ENCODE measurements around the gene THSD4. TPM values are rescaled to one million over a fixed set of nuclear protein-coding genes. Genes with fewer than 3 reads are reported as not detected.
"Not testable (repeated sequence)": the region's sequence is repeated elsewhere in the genome, so short reads cannot be mapped to it uniquely, and the experiment has no call there.

Gene THSD4
- total RNA-seq, 2 experiments from 2014 or later: not detected

GRCh38 chr15:71167445-71168165 lies 52.3 kb downstream of the THSD4 start:
- no peak for ATAC-seq
- DNase-seq: no peak
- Mint-ChIP-seq H3K27me3 (ENCODE audit: low read depth) (peaks cover under 1% of the 10 kb centered on the region), H3K9me3 (ENCODE audit: insufficient read depth) (peaks cover 17% of the 10 kb centered on the region), H3K36me3 (ENCODE audit: low read depth) (no peaks in the 10 kb centered on the region), H3K4me3 (no peak overlapping the region), H3K4me1 (ENCODE audit: low read depth) (no peaks in the 10 kb centered on the region), H3K27ac (no peak overlapping the region)
- ChIA-PET POLR2A (no interaction called here), CTCF (no interaction called here)

- Mint-ChIP-seq H3K9me3 (ENCODE audit: insufficient read depth) (peaks cover 14% of the 10 kb centered on the region), H3K4me1 (ENCODE audit: low read depth) (no peaks in the 10 kb centered on the region), H3K27me3 (ENCODE audit: low read depth) (no peaks in the 10 kb centered on the region), H3K4me3 (no peak overlapping the region), H3K36me3 (ENCODE audit: low read depth) (no peaks in the 10 kb centered on the region), H3K27ac (no peak overlapping the region)
- POLR2A ChIA-PET: no interaction called here
- ATAC-seq: no peak
- no peak for DNase-seq
- CTCF ChIA-PET: no interaction called here
Observed at GRCh38 chr15:71168166-71168834, 53.0 kb downstream of the THSD4 start.

- no peak for ATAC-seq
- ChIA-PET POLR2A (no interaction called here), CTCF (no interaction called here)
- Mint-ChIP-seq H3K4me1 (ENCODE audit: low read depth) (no peaks in the 10 kb centered on the region), H3K36me3 (ENCODE audit: low read depth) (no peaks in the 10 kb centered on the region), H3K27me3 (ENCODE audit: low read depth) (no peaks in the 10 kb centered on the region), H3K9me3 (ENCODE audit: insufficient read depth) (peaks cover 20% of the 10 kb centered on the region), H3K4me3 (no peak overlapping the region), H3K27ac (no peak overlapping the region)
- no peak for DNase-seq
Observed at GRCh38 chr15:71170163-71170562, 54.9 kb downstream of the THSD4 start.

GRCh38 chr15:71171195-71171594 lies 55.9 kb downstream of the THSD4 start:
- no peaks in the 10 kb centered on the region for H3K4me1 Mint-ChIP-seq (ENCODE audit: low read depth)
- no peaks in the 10 kb centered on the region for H3K27me3 Mint-ChIP-seq (ENCODE audit: low read depth)
- CTCF ChIA-PET: no interaction called here
- DNase-seq: no peak
- H3K36me3 Mint-ChIP-seq (ENCODE audit: low read depth): no peaks in the 10 kb centered on the region
- H3K4me3 Mint-ChIP-seq: no peak overlapping the region
- peaks cover 20% of the 10 kb centered on the region for H3K9me3 Mint-ChIP-seq (ENCODE audit: insufficient read depth)
- ATAC-seq: no peak
- no peak overlapping the region for H3K27ac Mint-ChIP-seq
- POLR2A ChIA-PET: no interaction called here

- H3K36me3 Mint-ChIP-seq (ENCODE audit: low read depth); CTCF ChIA-PET; H3K27ac Mint-ChIP-seq; H3K4me1 Mint-ChIP-seq (ENCODE audit: low read depth); H3K4me3 Mint-ChIP-seq; POLR2A ChIA-PET; ATAC-seq; H3K27me3 Mint-ChIP-seq (ENCODE audit: low read depth); DNase-seq: not testable (repeated sequence)
- H3K9me3 Mint-ChIP-seq (ENCODE audit: insufficient read depth): peaks cover 20% of the 10 kb centered on the region
Observed at GRCh38 chr15:71174360-71174759, 59.1 kb downstream of the THSD4 start.

- no peaks in the 10 kb centered on the region for H3K4me1 Mint-ChIP-seq (ENCODE audit: low read depth)
- ATAC-seq (no peak), DNase-seq (no peak)
- ChIA-PET CTCF (no interaction called here), POLR2A (no interaction called here)
- no peak overlapping the region for H3K4me3 Mint-ChIP-seq
- H3K36me3 Mint-ChIP-seq (ENCODE audit: low read depth): no peaks in the 10 kb centered on the region
- H3K27ac Mint-ChIP-seq: no peak overlapping the region
- no peaks in the 10 kb centered on the region for H3K27me3 Mint-ChIP-seq (ENCODE audit: low read depth)
- H3K9me3 Mint-ChIP-seq (ENCODE audit: insufficient read depth): no peaks in the 10 kb centered on the region
Observed at GRCh38 chr15:71180986-71181853, 65.9 kb downstream of the THSD4 start.

- DNase-seq (no peak), ATAC-seq (no peak)
- Mint-ChIP-seq H3K9me3 (ENCODE audit: insufficient read depth) (no peaks in the 10 kb centered on the region), H3K27me3 (ENCODE audit: low read depth) (no peaks in the 10 kb centered on the region), H3K36me3 (ENCODE audit: low read depth) (no peaks in the 10 kb centered on the region), H3K27ac (no peak overlapping the region), H3K4me1 (ENCODE audit: low read depth) (no peaks in the 10 kb centered on the region), H3K4me3 (no peak overlapping the region)
- POLR2A ChIA-PET: no interaction called here
- CTCF ChIA-PET: no interaction called here
Observed at GRCh38 chr15:71182522-71182921, 67.3 kb downstream of the THSD4 start.

GRCh38 chr15:71183063-71183462 lies 67.8 kb downstream of the THSD4 start:
- H3K4me1 Mint-ChIP-seq (ENCODE audit: low read depth): no peaks in the 10 kb centered on the region
- no peaks in the 10 kb centered on the region for H3K9me3 Mint-ChIP-seq (ENCODE audit: insufficient read depth)
- no peak overlapping the region for H3K4me3 Mint-ChIP-seq
- DNase-seq (no peak), ATAC-seq (no peak)
- POLR2A ChIA-PET: no interaction called here
- no peak overlapping the region for H3K27ac Mint-ChIP-seq
- no peaks in the 10 kb centered on the region for H3K36me3 Mint-ChIP-seq (ENCODE audit: low read depth)
- no peaks in the 10 kb centered on the region for H3K27me3 Mint-ChIP-seq (ENCODE audit: low read depth)
- CTCF ChIA-PET: no interaction called here

- ATAC-seq: no peak
- POLR2A ChIA-PET: no interaction called here
- no peaks in the 10 kb centered on the region for H3K27me3 Mint-ChIP-seq (ENCODE audit: low read depth)
- H3K4me3 Mint-ChIP-seq: no peak overlapping the region
- H3K27ac Mint-ChIP-seq: no peak overlapping the region
- DNase-seq: no peak
- no peaks in the 10 kb centered on the region for H3K36me3 Mint-ChIP-seq (ENCODE audit: low read depth)
- CTCF ChIA-PET: no interaction called here
- no peaks in the 10 kb centered on the region for H3K4me1 Mint-ChIP-seq (ENCODE audit: low read depth)
- no peaks in the 10 kb centered on the region for H3K9me3 Mint-ChIP-seq (ENCODE audit: insufficient read depth)
Observed at GRCh38 chr15:71185706-71186105, 70.4 kb downstream of the THSD4 start.

- no peaks in the 10 kb centered on the region for H3K4me1 Mint-ChIP-seq (ENCODE audit: low read depth)
- ChIA-PET POLR2A (no interaction called here), CTCF (no interaction called here)
- no peak for ATAC-seq
- H3K27ac Mint-ChIP-seq: no peak overlapping the region
- no peaks in the 10 kb centered on the region for H3K9me3 Mint-ChIP-seq (ENCODE audit: insufficient read depth)
- no peak overlapping the region for H3K4me3 Mint-ChIP-seq
- H3K36me3 Mint-ChIP-seq (ENCODE audit: low read depth): no peaks in the 10 kb centered on the region
- DNase-seq: no peak
- H3K27me3 Mint-ChIP-seq (ENCODE audit: low read depth): no peaks in the 10 kb centered on the region
Observed at GRCh38 chr15:71186267-71186666, 71.0 kb downstream of the THSD4 start.

GRCh38 chr15:71187078-71187477 lies 71.8 kb downstream of the THSD4 start:
- no peak for DNase-seq
- H3K9me3 Mint-ChIP-seq (ENCODE audit: insufficient read depth): no peaks in the 10 kb centered on the region
- POLR2A ChIA-PET: no interaction called here
- ATAC-seq: no peak
- H3K27ac Mint-ChIP-seq: no peak overlapping the region
- no peaks in the 10 kb centered on the region for H3K27me3 Mint-ChIP-seq (ENCODE audit: low read depth)
- CTCF ChIA-PET: no interaction called here
- H3K36me3 Mint-ChIP-seq (ENCODE audit: low read depth): no peaks in the 10 kb centered on the region
- no peak overlapping the region for H3K4me3 Mint-ChIP-seq
- H3K4me1 Mint-ChIP-seq (ENCODE audit: low read depth): no peaks in the 10 kb centered on the region

GRCh38 chr15:71187526-71187925 lies 72.3 kb downstream of the THSD4 start:
- Mint-ChIP-seq H3K27me3 (ENCODE audit: low read depth) (no peaks in the 10 kb centered on the region), H3K4me3 (no peak overlapping the region), H3K4me1 (ENCODE audit: low read depth) (no peaks in the 10 kb centered on the region), H3K9me3 (ENCODE audit: insufficient read depth) (no peaks in the 10 kb centered on the region), H3K36me3 (ENCODE audit: low read depth) (no peaks in the 10 kb centered on the region), H3K27ac (no peak overlapping the region)
- ChIA-PET CTCF (no interaction called here), POLR2A (no interaction called here)
- no peak for DNase-seq
- ATAC-seq: no peak

Data from activated CD8-positive, alpha-beta T cell treated with anti-CD3 and anti-CD28 coated beads, Interleukin-2, amount 10 ng/mL, durations not matched to agents 7 days and 5 days (primary cell).